Activated CD4-positive, alpha-beta T cell treated with anti-CD3 and anti-CD28 coated beads, Interleukin-2, Interleukin-6, amounts not matched to agents 100 ng/mL and 50 ng/mL, durations not matched to agents 16 hours and 8 hours (primary cell): ENCODE measurements around the gene PROZ.
A peak's percentile ranks its signal among the peaks of the same experiment; 100 is the strongest.

ENCODE experiments used
- DNase-seq: peaks from one replicate; pipeline ENCODE4 v3.0.0-alpha.2; 2020

The PROZ gene

GRCh38 chr13:113209336-113209758, 50.9 kb downstream of the PROZ start, which contains the start of gene CUL4A:
TSS of gene CUL4A (plus strand) at chr13:113209613. CDS start at chr13:113209628, 15 bp downstream.
- DNase-seq = peak; percentile 81

GRCh38 chr13:113209759-113210421, 51.4 kb downstream of the PROZ start:
- peak; percentile 76 for DNase-seq

- DNase-seq = no peak
Observed at GRCh38 chr13:113210833-113211232, 52.4 kb downstream of the PROZ start.

DNA sequence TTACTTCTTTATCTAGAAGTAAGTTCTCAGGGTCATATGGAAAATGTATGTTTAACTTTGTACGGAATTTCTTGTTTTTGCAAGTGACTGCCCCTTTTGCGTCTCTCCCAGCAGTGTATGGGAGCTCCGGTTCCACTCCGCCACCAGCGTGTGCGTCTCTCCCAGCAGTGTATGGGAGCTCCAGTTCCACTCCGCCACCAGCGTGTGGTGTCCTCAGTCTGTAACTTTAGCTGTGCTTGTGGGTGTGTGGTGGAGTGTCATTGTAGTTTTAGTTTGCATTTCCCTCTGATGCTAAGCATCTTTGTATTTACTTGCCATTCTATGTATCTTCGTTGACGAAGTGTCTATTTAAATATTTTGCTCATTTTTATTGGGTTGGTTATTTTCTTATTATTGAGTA, 53.3 kb downstream of the PROZ start:
- DNase-seq = no peak

- DNase-seq = peak; percentile 18
Observed at GRCh38 chr13:113216254-113217048, 58.0 kb downstream of the PROZ start.

DNA sequence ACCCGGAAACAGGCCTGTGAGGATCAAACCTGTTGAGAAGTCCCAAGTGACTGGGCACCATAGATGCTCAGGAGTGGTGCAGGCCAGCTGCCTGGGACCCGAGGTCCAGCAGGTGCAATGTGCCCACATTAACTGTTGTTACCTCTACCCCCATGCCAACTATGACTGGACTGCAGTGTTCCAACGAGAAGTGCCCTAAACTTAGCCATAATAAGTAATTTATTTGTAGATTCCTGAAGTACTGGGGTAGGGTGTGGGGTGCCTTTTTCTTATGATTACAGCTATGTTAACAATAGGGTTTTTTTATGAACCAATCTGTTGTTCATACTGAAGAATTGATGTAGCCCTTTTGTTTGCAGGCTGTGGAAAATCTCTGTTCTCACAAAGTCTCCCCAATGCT, 60.1 kb downstream of the PROZ start:
- no peak for DNase-seq

DNA sequence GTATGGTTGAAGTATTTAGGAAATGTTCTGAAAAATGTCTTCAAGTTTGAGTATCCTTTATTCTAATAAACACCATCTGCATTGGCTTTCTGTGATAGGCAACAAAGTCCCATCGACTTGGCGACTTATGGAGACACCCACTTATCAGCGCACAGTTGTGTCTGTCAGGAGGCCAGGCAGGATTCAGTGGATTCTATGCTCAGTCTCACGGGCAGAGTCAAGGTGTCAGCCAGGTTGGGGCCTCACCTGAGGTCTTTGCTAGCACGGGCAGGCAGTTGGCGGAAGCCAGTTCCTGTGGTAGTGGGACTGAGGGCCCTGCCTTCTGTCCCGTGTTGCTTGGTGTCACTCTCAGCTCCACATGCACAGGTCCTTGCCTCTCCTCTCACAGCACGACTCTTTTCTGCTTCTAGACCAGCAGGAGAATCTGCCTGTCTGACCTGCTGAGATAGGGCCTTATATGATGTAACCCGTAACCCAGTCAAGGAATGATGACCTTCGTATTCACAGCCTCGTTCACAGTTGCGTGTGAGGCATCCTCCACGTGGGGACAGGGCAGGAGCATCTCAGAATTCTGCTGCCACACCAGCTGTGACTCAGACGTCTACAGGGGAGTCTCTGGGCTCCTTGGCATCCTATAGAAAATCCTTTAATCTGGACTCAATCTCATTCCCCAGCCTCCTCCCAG, 61.0 kb downstream of the PROZ start:
- no peak for DNase-seq

DNA sequence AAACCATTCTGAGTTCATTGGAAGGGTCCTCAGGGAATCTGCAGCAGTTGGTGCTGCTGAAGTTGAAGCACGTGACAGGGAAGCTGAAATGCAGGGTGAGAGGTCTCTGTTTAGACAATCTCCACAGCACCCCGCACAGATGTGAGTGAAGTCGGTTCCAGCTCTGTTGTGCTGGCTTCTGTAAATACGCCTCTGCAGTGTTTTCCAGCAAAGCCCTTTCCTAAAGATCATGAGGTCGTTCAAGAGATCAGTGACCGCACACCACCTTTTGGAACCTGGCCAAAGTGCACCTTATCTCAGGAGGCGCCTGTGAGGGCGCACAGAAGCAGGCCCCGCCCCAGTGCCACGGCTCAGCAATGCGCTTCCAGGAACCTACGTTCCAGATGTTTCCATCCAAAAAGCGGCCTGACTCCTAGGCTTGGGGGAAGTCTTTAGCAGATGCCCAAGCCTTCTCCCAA, 61.7 kb downstream of the PROZ start:
- no peak for DNase-seq

GRCh38 chr13:113220877-113221276, 62.4 kb downstream of the PROZ start:
- no peak for DNase-seq
